IMR-90 (cell line): ENCODE data around the gene DHRS13. TPM values are rescaled to one million over a fixed set of nuclear protein-coding genes. Genes with fewer than 3 reads are reported as not detected.

ENCODE experiments used
- ATAC-seq: fragments of 200-7000 bp; cut with Tn5 transposase; 2 replicates; pipeline ENCODE4 v1.9.1; 2020; ENCODE audit warnings: low read depth, mild to moderate bottlenecking, moderate library complexity
- BruUV-seq: library from RNA; stranded (reverse); fragments of 400-500 nt; replicated peaks from 2 replicates; lab custom pipeline; 2021; lab: Mats Ljungman, UMichigan
- CTCF ChIA-PET: fragments of 300-600 bp; formaldehyde crosslinking; extraction: SDS; loops from one replicate; lab custom pipeline; 2021; ENCODE audit warnings: antibody characterized with exemption; lab: Yijun Ruan, JAX
- POLR2A ChIA-PET: fragments of 300-600 bp; sonication (Branson Sonifier 250); formaldehyde crosslinking; loops from one replicate; lab custom pipeline; 2022; ENCODE audit warnings: antibody characterized with exemption; ENCODE audit not compliant: unreplicated experiment; lab: Charles Lee
- DNase-seq: peaks from one replicate; pipeline ENCODE4 v3.0.0; 2013
- H2AFZ ChIP-seq: replicated peaks from 2 replicates; pipeline ENCODE3; 2013; ENCODE audit warnings: low read length, mild to moderate bottlenecking; ENCODE audit not compliant: poor library complexity
- H2AK5ac ChIP-seq: 2 replicates; pipeline ENCODE4 v1.6.1; 2013; ENCODE audit warnings: low read depth, low read length, inconsistent platforms
- H2AK9ac ChIP-seq: replicated peaks from 2 replicates; pipeline ENCODE3; 2013; ENCODE audit warnings: mild to moderate bottlenecking, low read depth, low read length, moderate library complexity; ENCODE audit not compliant: poor library complexity
- H2BK120ac ChIP-seq: 2 replicates; pipeline ENCODE4 v1.6.1; 2013; ENCODE audit warnings: low read depth, low read length, inconsistent platforms
- H2BK15ac ChIP-seq: 3 replicates; pipeline ENCODE4 v1.6.1; 2013; ENCODE audit warnings: low read depth, low read length, inconsistent platforms
- H2BK20ac ChIP-seq: 2 replicates; pipeline ENCODE4 v1.6.1; 2013; ENCODE audit warnings: low read depth, mild to moderate bottlenecking, inconsistent platforms, low read length, moderate library complexity
- H2BK5ac ChIP-seq: 2 replicates; pipeline ENCODE4 v1.6.1; 2013; ENCODE audit warnings: mild to moderate bottlenecking, low read depth, low read length, inconsistent platforms; ENCODE audit not compliant: poor library complexity, severe bottlenecking
- H3K14ac ChIP-seq: replicated peaks from 2 replicates; pipeline ENCODE4 v1.6.1; 2013; ENCODE audit warnings: low read depth, low read length, inconsistent platforms
- H3K18ac ChIP-seq: 2 replicates; pipeline ENCODE4 v1.6.1; 2013; ENCODE audit warnings: low read depth, low read length, control low read depth
- H3K23ac ChIP-seq: 2 replicates; pipeline ENCODE4 v1.6.1; 2013; ENCODE audit warnings: low read depth, low read length, inconsistent platforms
- H3K27ac ChIP-seq: 2 replicates; pipeline ENCODE4 v1.5.1; 2013; ENCODE audit warnings: mild to moderate bottlenecking, control low read depth, low read length; ENCODE audit not compliant: insufficient read depth
- H3K27me3 ChIP-seq: 2 replicates; pipeline ENCODE4 v1.6.1; 2013; ENCODE audit warnings: low read length; ENCODE audit not compliant: control insufficient read depth, insufficient read depth
- H3K36me3 ChIP-seq: 2 replicates; pipeline ENCODE4 v1.6.1; 2013; ENCODE audit warnings: low read length, mixed read lengths; ENCODE audit not compliant: control insufficient read depth, insufficient read depth
- H3K4ac ChIP-seq: 2 replicates; pipeline ENCODE4 v1.6.1; 2013; ENCODE audit warnings: low read depth, low read length, inconsistent platforms
- H3K4me1 ChIP-seq: 2 replicates; pipeline ENCODE4 v1.6.1; 2013; ENCODE audit warnings: low read length, mixed read lengths; ENCODE audit not compliant: control insufficient read depth, insufficient read depth
- H3K4me2 ChIP-seq: 2 replicates; pipeline ENCODE4 v1.6.1; 2013; ENCODE audit warnings: low read depth, mild to moderate bottlenecking, control low read depth, low read length, moderate library complexity
- H3K4me3 ChIP-seq: 2 replicates; pipeline ENCODE4 v1.5.1; 2013; ENCODE audit warnings: low read depth, mild to moderate bottlenecking, control low read depth, low read length, moderate library complexity; ENCODE audit not compliant: insufficient read depth
- H3K56ac ChIP-seq: 2 replicates; pipeline ENCODE4 v1.6.1; 2013; ENCODE audit warnings: low read length, inconsistent platforms; ENCODE audit not compliant: insufficient read depth; ENCODE audit errors: extremely low read depth
- H3K79me1 ChIP-seq, 2 experiments: 2 replicates each; pipeline ENCODE4 v1.6.1; 2013; ENCODE audit warnings: low read length in 2 of 2, inconsistent platforms in 1 of 2, low read depth in 1 of 2
- H3K9ac ChIP-seq: 2 replicates; pipeline ENCODE4 v1.6.1; 2013; ENCODE audit warnings: low read depth, low read length, control low read depth
- H3K9me1 ChIP-seq: 2 replicates; pipeline ENCODE4 v1.6.1; 2013; ENCODE audit warnings: low read length, inconsistent platforms; ENCODE audit not compliant: insufficient read depth
- H3K9me3 ChIP-seq: 2 replicates; pipeline ENCODE4 v1.6.1; 2013; ENCODE audit warnings: low read length; ENCODE audit not compliant: control insufficient read depth, insufficient read depth
- H4K20me1 ChIP-seq: 2 replicates; pipeline ENCODE4 v1.6.1; 2013; ENCODE audit warnings: low read length, inconsistent platforms; ENCODE audit not compliant: insufficient read depth
- H4K5ac ChIP-seq: 2 replicates; pipeline ENCODE4 v1.6.1; 2013; ENCODE audit warnings: mild to moderate bottlenecking, low read depth, low read length, control low read depth
- H4K8ac ChIP-seq, 2 experiments: 2 replicates each; pipeline ENCODE4 v1.6.1; 2013; ENCODE audit warnings: low read depth in 2 of 2, low read length in 2 of 2, control low read depth in 1 of 2, inconsistent platforms in 1 of 2
- H4K91ac ChIP-seq: 2 replicates; pipeline ENCODE4 v1.6.1; 2013; ENCODE audit warnings: low read depth, low read length, inconsistent platforms; ENCODE audit not compliant: insufficient read depth
- BHLHE40 ChIP-seq: fragments of 150-350 bp; IDR thresholded peaks from 2 replicates; pipeline ENCODE4 v1.6.1; 2016; ENCODE audit warnings: mild to moderate bottlenecking, low read depth, low read length
- CEBPB ChIP-seq: IDR thresholded peaks from 2 replicates; pipeline ENCODE4 v1.6.1; 2012; ENCODE audit warnings: low read depth, low read length, improper control_type of control experiment
- CHD1 ChIP-seq: IDR thresholded peaks from 2 replicates; pipeline ENCODE4 v1.6.1; 2012; ENCODE audit warnings: low read depth, low read length, improper control_type of control experiment
- FOS ChIP-seq: fragments of 150-350 bp; IDR thresholded peaks from 2 replicates; pipeline ENCODE4 v1.6.1; 2016; ENCODE audit warnings: low read depth, low read length
- MAFK ChIP-seq: IDR thresholded peaks from 2 replicates; pipeline ENCODE4 v1.6.1; 2012; ENCODE audit warnings: low read depth, low read length, improper control_type of control experiment
- MXI1 ChIP-seq: IDR thresholded peaks from 2 replicates; pipeline ENCODE4 v1.6.1; 2012; ENCODE audit warnings: low read depth, mild to moderate bottlenecking, low read length, moderate library complexity, borderline replicate concordance
- NFE2L2 ChIP-seq: fragments of 150-350 bp; IDR thresholded peaks from 2 replicates; pipeline ENCODE4 v1.6.1; 2016; ENCODE audit warnings: low read depth, mild to moderate bottlenecking, low read length
- POLR2A ChIP-seq: IDR thresholded peaks from 2 replicates; pipeline ENCODE4 v1.6.1; 2012; ENCODE audit warnings: mild to moderate bottlenecking, low read depth, low read length
- RAD21 ChIP-seq: IDR thresholded peaks from 2 replicates; pipeline ENCODE4 v1.6.1; 2012; ENCODE audit warnings: low read length, improper control_type of control experiment
- RCOR1 ChIP-seq: IDR thresholded peaks from 2 replicates; pipeline ENCODE4 v1.6.1; 2012; ENCODE audit warnings: mild to moderate bottlenecking, low read length, improper control_type of control experiment; ENCODE audit not compliant: insufficient replicate concordance
- RFX5 ChIP-seq: IDR thresholded peaks from 2 replicates; pipeline ENCODE4 v1.8.0; 2012; ENCODE audit warnings: low read depth, mild to moderate bottlenecking, low read length, moderate library complexity
- SMC3 ChIP-seq: fragments of 150-350 bp; IDR thresholded peaks from 2 replicates; pipeline ENCODE4 v1.6.1; 2016; ENCODE audit warnings: low read depth, mild to moderate bottlenecking, antibody characterized with exemption, low read length, moderate library complexity
- WGBS, 2 experiments: methylation state at CpG; one replicate each; pipeline versions ENCODE4 v1.1.5 to v1.1.7; 2013; ENCODE audit warnings: missing lambda C conversion rate in 2 of 2; ENCODE audit not compliant: insufficient read length in 1 of 2; ENCODE audit errors: extremely low coverage in 2 of 2; 5-methylcytosine and 5-hydroxymethylcytosine counted together
- dilution Hi-C: fragments of 300-500 bp; cut with HindIII; formaldehyde crosslinking; loops from one replicate; pipeline ENCODE4 v1.14.3; 2018; ENCODE audit warnings: low sequenced_read_pairs; ENCODE audit not compliant: unreplicated experiment
- in situ Hi-C: fragments of 300-500 bp; cut with MboI; formaldehyde crosslinking; loops from 3 replicates; pipeline ENCODE4 v1.14.3; 2019; ENCODE audit warnings: low sequenced_read_pairs, inconsistent platforms, mixed read lengths
- intact Hi-C: fragments of 100-400 bp; cut with micrococcal nuclease; formaldehyde crosslinking; loops from 2 replicates; pipeline ENCODE4 v1.10.0; 2022
- polyA plus RNA-seq, 3 experiments: library from polyadenylated mRNA; depleted of rRNA; stranded (reverse); fragments of >200 nt; gene quantifications; 2 replicates each; pipeline ENCODE4 v1.2.3, GENCODE V29; 2012; ENCODE audit warnings: low replicate concordance in 1 of 3
- total RNA-seq: library from RNA; depleted of rRNA; stranded (reverse); fragments of >200 nt; gene quantifications from 2 replicates; pipeline ENCODE4 v1.2.3, GENCODE V29; 2012
- TF ChIP-seq, protein P1 (sequence below): fragments of 150-350 bp; IDR thresholded peaks from 2 replicates; pipeline ENCODE4 v1.6.1; 2016; ENCODE audit warnings: low read depth, mild to moderate bottlenecking, low read length, moderate library complexity, borderline replicate concordance
- TF ChIP-seq, protein P2 (sequence below): conservative IDR thresholded peaks from 2 replicates; pipeline ENCODE4 v1.5.1; 2012; ENCODE audit warnings: mild to moderate bottlenecking, low read depth, low read length, improper control_type of control experiment
- TF ChIP-seq, protein P3 (sequence below): fragments of 150-350 bp; IDR thresholded peaks from 2 replicates; pipeline ENCODE4 v1.6.1; 2017; ENCODE audit warnings: mild to moderate bottlenecking, antibody characterized with exemption, low read length, low read depth

DHRS13 gene
- total and polyA plus RNA-seq, 2 of the 4 experiments (the other 2 are of a cell fraction): 2.7 to 3.9 TPM

DNA sequence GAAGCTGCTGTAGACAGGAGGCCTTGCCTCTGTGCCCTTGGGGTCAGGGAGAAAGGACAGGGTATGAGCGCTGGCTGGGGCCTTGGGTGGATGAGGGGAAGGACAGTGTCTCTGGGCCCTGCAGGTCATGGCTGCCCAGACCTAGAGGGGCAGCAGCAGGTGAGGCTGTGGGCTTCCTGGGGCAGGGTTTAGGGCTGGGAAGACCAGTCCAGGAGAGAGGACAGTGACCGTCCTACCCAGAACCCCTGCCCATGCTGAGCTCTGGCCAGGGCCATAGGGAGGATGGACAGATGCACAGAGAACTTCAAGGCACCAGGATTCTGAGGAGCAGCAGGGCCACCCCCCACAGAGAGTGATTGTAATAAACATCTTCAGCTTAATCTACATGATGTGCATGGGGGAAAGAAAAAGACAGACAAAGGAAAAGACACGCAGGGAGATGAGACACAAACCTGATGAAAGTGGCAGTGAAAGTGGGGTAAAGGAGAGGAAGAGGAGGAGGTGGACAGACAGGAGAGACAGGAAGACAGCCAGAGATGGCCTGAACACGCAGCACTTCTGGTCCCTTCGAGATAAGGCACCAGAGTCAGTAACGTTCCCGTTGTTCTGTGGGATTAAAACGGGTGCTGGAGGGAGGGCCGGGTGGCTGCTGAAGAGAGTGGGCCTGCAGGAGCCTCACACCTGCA is 22.9 kb downstream of the DHRS13 start:
- Histone ChIP-seq H3K9ac (no peak overlapping the region), H2BK5ac (no peak overlapping the region), H2BK20ac (no peak overlapping the region), H3K27me3 (no peaks in the 10 kb centered on the region), H3K4ac (no peak overlapping the region), H2BK15ac (no peak overlapping the region), H2AK9ac (no peak overlapping the region), H2AK5ac (no peak overlapping the region), H3K56ac (no peak overlapping the region), H3K14ac (no peak overlapping the region), H3K27ac (no peak overlapping the region), H4K91ac (no peak overlapping the region), H3K36me3 (peaks cover 51% of the 10 kb centered on the region), H3K4me1 (no peaks in the 10 kb centered on the region), H2BK120ac (no peak overlapping the region), H3K4me2 (no peak overlapping the region), H3K23ac (no peak overlapping the region), H3K9me1 (no peaks in the 10 kb centered on the region), H2AFZ (no peak overlapping the region), H3K18ac (no peak overlapping the region), H4K8ac (no peak overlapping the region), H3K4me3 (no peak overlapping the region), H4K5ac (no peak overlapping the region), H3K9me3 (no peaks in the 10 kb centered on the region), H3K79me1 (no peaks in the 10 kb centered on the region), H4K20me1 (0 out of 2 replicates have a peak, but pooled peaks cover 4% of the 10 kb centered on the region)
- dilution Hi-C loops (no loop called here), in situ Hi-C loops (no loop called here), intact Hi-C loops (loop anchor here (1.0 kb wide), 1 partner anchor 117 kb away; no protein-coding TSS in a partner anchor)
- TSS peak; percentile 85 for BruUV-seq
- CTCF ChIA-PET: interaction anchor here (0.5 to 2.1 kb wide), 2 partner anchors 153 to 1219 kb away, joined by 4 to 11 read pairs; partner anchors contain the start of gene TLCD1
- DNase-seq: no peak
- ATAC-seq: no peak
- 36% methylated on average over 2 of the region's 9 CpGs; no CpG with 5 or more reads in 1 of the 2 experiments for WGBS, 2 experiments
- POLR2A ChIA-PET: no interaction called here
- TF ChIP-seq, protein P1, sequence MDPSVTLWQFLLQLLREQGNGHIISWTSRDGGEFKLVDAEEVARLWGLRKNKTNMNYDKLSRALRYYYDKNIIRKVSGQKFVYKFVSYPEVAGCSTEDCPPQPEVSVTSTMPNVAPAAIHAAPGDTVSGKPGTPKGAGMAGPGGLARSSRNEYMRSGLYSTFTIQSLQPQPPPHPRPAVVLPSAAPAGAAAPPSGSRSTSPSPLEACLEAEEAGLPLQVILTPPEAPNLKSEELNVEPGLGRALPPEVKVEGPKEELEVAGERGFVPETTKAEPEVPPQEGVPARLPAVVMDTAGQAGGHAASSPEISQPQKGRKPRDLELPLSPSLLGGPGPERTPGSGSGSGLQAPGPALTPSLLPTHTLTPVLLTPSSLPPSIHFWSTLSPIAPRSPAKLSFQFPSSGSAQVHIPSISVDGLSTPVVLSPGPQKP: no peak
- no peak for TF ChIP-seq RFX5
- no peak for TF ChIP-seq NFE2L2
- TF ChIP-seq, protein P2, sequence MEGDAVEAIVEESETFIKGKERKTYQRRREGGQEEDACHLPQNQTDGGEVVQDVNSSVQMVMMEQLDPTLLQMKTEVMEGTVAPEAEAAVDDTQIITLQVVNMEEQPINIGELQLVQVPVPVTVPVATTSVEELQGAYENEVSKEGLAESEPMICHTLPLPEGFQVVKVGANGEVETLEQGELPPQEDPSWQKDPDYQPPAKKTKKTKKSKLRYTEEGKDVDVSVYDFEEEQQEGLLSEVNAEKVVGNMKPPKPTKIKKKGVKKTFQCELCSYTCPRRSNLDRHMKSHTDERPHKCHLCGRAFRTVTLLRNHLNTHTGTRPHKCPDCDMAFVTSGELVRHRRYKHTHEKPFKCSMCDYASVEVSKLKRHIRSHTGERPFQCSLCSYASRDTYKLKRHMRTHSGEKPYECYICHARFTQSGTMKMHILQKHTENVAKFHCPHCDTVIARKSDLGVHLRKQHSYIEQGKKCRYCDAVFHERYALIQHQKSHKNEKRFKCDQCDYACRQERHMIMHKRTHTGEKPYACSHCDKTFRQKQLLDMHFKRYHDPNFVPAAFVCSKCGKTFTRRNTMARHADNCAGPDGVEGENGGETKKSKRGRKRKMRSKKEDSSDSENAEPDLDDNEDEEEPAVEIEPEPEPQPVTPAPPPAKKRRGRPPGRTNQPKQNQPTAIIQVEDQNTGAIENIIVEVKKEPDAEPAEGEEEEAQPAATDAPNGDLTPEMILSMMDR: no peak
- TF ChIP-seq CEBPB: no peak
- no peak for TF ChIP-seq CHD1
- TF ChIP-seq RAD21: no peak
- no peak for TF ChIP-seq RCOR1
- TF ChIP-seq SMC3: no peak
- TF ChIP-seq, protein P3, sequence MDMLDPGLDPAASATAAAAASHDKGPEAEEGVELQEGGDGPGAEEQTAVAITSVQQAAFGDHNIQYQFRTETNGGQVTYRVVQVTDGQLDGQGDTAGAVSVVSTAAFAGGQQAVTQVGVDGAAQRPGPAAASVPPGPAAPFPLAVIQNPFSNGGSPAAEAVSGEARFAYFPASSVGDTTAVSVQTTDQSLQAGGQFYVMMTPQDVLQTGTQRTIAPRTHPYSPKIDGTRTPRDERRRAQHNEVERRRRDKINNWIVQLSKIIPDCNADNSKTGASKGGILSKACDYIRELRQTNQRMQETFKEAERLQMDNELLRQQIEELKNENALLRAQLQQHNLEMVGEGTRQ: no peak
- no peak for TF ChIP-seq MAFK
- TF ChIP-seq MXI1: no peak
- TF ChIP-seq FOS: no peak
- no peak for TF ChIP-seq BHLHE40
- TF ChIP-seq POLR2A: no peak
